Femur (tissue), 1 donor: ENCODE data around the gene PARP12.
A peak's percentile ranks its signal among the peaks of the same experiment; 100 is the strongest.

Experiments used
- DNase-seq: peaks from one replicate; pipeline ENCODE4 v3.0.0-alpha.2; 2017

The PARP12 gene

DNA sequence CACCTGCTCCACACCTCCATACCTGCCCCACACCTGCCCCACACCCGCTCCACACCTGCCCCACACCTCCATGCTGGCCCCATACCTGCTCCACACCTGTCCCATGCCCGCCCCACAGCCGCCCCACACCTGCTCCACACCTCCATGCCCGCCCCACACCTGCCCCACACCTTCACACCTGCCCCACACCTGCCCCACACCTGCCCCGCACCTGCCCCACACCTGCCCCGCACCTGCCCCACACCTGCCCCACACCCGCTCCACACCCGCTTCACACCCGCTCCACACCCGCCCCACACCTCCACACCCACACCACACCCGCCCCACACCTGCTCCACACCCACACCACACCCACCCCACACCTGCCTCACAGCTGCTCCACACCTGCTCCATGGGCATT lies 53.0 kb downstream of the PARP12 start:
- no peak for DNase-seq

DNA sequence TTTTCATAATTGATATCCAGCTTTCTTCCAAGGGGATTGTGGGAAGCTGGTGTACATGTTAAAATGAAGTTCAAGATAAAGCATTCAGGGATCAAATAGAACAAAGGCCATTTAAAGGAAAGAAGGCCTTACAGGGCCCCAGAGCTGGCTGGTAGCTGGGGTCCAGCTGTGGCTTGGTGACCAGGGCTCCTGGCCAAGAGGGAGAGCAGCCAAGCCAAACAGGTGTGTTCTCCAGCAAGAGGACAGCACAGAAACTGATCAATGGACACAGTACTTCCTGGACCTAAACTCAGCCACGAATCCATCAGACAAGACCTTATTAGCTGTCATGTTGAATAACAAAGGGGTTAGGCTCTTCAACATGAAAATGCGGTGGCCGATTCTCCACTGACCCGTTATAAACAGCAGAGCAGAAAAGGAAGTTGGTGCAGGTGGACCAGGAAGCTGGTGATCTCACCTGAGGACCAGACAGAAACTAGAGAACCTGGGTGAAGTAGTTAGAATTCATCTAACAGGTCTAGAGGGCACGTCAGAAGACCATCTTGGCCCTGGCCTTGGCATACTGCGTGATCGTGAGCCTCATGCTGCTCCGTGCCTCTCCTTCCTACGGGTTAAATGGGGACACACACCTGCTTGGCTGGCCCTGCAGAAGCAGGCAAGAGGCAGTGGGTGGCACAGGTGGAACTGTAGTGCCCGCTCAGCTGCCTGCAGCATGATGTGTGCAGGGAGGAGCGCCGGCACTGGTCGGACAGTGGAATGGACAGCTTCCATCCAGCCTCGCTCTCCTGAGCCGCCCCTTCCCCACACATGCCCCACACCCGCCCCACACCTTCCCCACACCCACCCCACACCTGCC lies 53.8 kb downstream of the PARP12 start:
- DNase-seq: no peak

DNA sequence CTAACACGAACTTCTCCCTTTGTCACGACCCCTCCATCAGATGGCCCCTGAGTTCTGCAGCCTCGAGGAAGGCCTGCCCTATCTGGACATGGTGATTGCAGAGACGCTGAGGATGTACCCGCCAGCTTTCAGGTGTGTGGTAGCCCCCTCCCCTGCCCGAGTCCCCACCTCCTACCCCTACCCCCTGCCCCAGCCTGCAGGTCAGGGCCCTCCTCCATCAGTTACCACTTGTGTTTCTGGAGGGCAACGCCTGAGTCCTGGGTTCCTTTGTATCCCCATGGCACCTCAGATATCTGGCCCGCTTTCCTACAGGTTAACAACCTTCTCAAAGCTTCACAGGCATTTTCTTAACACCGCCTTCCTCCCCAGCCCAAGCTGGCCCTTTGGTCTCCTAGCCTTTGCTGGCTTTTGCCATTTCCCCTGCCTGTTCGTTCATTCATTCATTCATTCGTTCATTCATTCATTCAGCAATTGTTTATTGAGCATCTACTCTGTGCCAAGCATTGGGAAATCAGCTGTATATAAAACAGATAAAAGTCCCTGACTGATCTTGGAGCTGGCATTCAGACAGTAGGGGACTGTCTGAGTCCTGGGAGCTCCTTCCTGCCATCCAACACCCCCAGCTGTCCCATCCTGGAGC lies 55.6 kb downstream of the PARP12 start:
- DNase-seq: no peak

DNA sequence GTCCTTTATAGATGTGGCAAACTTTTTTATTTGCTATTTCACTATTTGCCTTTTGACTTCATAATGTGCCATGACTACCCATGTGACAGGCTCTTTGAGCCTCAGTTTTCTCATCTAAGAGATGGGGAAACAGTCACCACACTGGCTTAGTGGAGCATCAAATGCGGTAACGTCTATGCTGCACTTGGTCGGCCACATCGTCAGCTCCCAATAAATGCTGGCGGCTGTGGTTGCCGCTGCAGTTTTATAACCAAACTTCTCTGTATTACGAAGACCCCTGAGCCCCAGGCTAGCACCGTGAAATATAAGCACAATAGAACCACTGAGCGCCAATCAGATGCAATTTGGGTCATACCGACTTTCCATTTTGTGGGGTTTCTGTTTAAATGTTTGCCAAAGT lies 56.2 kb downstream of the PARP12 start:
- no peak for DNase-seq

DNA sequence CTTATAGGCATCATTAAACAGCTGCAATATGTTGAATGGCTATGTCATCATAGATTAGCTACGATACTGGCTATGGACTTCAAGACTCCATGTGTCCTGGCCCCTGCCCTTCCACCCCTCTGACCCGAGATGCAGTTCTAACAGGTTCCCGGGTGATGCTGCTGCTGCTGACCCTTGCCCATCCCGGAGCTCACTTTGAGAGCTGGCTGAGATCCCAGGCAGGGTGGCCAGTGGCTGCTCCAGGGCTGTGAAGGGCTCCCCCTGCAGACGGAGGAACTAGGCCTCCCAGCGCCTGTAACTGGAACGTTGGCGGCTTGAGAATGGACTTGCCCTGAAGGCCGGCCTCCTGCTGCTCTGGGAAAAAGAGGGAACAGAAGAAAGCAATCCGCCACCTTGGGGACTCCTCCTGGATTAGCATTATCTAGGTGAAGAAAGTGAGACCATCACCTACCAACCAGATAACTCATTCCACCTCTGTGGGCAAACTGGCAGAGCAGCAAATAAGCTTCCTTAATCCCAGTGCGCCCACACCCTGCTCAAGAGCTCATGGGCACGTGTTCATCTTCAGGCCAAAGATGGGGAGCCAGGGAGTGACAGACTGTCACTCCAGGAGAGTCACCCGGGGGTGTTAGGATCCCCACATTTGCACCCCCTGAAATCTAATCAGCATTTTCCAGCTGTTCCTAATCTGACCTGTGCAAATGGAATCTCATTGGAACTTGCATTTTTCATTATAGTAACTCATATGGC lies 56.8 kb downstream of the PARP12 start:
- DNase-seq: no peak

DNA sequence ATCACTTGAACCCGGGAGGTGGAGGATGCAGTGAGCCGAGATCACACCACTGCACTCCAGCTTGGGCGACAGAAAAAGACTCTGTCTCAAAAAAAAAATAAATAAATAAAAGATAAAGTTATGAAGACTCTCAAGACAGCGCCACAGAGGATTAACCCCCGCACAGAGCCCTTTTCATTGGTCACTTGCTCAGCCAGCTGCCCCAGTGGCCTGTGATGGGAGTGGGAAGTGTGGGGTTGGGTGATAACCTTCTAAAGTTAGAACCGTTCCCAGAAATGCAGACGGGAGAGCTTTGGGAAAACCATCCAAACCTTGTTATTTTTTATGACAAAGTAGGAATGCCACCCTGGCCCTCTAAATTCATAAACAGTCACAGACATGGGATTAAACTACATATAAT lies 57.4 kb downstream of the PARP12 start:
- DNase-seq: no peak

DNA sequence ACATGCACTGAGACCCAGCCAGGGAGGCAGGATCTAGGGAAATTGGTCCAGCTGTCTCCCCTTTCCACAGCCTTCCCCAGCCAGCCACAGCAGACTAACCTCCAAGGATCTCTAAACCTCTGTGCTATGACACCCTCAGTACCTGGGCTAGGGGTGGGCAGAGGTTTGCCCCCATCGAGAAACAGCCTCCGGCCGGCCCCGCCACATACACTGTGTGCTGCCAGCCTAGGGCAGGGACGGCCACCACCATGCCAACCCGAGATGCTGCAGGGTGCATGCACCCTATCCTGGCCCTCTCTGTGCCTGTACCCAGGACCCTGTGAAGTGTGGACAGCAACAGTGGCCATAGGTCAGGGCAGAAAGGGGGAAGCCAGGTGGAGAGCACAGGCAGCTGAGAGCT lies 58.1 kb downstream of the PARP12 start:
- no peak for DNase-seq

DNA sequence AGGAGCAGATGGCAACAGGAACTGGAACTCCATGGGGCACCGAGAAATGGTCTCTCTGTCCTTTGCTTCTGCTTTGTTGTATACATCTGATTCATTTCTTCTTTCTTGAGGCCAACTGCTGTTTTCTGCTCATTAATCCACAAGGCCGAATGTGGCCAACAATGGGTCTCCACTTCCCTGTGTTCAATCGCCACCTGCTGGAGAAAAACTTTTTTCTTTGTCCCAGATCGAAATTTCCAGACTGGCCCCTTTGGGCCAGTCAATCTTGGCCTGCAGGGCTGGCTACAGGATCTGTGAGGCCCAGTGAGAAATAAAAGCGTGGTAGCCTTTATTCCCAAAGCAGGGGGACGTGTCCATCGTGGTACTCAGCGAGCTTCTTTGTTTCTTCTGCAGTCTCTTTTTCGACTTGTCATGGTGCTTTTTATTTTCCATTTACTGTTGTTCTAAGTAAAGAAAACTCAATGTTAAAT lies 58.8 kb downstream of the PARP12 start:
- DNase-seq: no peak

DNA sequence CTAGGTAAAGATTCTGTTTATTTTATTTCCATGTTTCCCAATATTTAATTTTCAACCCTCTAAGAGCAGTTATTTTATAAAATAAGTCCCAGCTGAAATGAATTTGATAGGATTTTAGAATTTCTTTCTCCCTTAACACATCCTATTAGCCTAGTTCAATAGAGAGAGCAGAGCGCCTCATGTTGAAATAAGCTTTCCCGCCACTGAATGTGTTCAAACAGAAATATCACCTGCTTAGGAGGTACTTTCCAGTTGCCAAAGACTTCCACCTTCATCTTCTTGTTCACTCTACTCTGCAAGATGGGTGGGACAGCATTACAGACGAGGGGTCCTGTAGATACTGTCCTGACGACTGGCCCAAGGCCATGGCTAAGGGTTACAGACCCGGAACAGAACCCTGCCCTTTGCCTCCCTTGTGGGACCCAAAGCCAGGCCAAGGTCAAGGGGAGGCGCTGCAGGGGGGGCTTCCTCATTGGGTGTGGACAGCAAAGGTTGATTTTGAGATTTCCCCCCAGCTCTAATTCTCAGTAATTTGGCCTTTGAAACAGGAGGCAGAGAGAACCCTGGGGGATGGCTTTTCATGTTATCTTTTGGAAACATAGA lies 62.0 kb downstream of the PARP12 start:
- no peak for DNase-seq

DNA sequence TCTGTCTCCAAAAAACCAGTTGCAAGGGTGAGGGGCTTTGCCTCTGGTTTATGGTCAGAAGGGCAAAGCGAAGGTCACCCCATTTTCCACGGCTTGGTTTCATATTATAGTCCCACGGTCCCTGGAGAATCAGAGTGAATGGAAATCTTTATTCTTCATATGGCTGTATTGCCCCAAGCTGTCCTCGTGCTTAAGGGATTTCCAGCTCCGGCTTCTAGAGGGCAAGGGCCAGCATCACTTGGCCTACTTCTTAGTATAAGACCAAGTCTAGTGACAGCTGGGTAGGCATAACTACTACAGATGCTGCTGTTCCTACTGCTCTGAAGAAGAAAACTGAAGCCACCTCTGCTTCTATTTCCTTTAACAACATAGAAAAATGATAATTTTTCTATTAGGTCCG lies 63.2 kb downstream of the PARP12 start:
- DNase-seq: no peak

DNA sequence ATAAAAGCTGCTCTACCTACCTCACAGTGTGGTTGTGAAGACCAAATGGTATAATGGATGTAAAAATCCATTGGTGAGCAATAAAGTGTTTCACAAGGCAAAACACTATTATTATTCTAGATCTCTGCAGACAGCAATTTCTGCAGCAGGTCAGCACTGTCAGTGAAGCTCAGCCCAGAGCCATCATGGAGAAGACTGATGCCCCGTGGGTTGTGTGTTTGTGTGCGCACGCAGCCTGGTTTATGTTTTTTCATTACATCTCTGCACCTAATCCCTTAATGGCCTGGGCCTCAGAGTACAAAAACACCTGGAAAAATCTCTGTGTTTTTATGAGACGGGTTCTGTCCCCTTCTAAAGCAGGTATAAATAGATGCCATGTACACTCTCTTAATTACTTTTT lies 64.2 kb downstream of the PARP12 start:
- DNase-seq: no peak

DNA sequence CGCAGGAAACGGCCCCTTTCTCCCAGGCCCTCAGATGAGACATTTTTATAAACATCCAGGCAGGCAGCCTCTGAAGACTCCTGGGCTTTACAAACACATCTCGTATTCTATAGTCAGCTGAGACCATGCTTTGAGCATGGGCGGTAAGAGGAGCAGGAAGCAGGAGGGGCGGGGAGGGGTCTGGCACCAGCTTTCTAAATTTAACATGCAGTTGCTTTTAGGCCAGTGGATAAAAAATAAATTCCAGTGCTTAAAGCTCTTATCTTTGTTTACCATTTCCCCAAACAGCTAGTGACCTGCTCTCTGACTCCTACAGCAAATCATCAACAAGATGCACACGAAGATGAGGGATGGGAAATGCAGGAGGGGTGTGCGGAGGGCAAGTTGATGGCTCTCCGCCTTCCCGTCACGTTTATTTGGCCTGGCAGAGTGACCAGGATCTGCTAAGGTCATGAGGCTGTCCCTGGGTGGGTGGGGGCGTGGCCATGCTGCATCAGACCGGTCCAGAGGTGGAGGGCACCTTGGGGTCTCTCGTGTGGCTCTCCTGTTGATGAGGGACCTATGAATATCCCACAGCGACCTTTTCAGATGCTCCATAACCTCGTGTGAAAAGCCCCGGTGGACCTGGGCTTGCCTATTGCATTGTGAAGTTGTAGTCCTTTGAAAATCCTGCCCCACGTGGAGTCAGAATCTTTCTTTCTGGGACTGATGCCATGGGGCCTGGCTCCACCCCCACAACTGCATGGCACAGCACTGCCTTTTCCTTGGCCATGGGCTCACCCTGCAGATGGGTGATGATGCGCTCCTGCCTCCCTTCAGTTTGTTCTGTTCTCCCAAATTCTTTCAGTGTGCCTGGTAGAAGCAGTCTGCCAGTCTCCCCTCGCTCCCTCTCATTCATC lies 67.5 kb downstream of the PARP12 start:
- DNase-seq: peak; percentile 47

DNA sequence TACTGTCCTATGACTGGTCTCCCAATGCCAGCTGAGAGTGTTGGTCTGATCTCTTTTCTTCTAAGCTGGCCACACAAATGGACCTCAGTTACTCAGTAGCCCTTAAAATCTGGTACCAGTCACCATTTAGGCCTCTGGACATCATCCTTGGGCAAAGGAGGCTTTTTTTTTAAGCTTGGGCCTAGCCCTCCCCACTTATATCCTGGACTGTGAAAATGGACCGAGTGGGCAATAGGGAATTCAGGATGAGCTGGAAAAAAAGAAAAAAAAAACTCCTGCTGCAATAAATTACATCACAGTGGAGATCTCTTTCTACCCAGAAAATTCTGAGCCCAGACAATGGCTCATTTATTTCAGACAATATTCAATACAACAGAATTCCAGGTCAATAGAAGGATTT lies 68.4 kb downstream of the PARP12 start:
- DNase-seq: no peak

DNA sequence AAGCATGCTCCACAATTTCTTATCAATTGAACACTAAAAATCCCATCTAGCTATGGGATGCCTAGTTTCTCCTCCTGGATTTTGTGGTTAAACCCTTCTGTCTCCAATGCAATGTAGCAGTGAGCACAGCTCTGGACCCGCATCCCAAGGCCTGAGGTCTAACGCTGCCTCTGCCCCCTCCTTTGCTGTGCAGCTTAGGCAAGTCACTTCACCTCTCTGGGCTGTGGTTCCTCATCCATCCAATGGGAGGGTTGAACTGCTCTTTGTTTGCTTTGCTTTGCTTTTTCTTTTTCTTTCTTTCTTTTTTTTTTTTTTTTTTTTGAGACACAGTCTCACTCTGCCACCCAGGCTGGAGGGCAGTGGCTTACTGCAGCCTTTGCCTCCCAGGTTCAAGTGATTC lies 69.2 kb downstream of the PARP12 start:
- no peak for DNase-seq

DNA sequence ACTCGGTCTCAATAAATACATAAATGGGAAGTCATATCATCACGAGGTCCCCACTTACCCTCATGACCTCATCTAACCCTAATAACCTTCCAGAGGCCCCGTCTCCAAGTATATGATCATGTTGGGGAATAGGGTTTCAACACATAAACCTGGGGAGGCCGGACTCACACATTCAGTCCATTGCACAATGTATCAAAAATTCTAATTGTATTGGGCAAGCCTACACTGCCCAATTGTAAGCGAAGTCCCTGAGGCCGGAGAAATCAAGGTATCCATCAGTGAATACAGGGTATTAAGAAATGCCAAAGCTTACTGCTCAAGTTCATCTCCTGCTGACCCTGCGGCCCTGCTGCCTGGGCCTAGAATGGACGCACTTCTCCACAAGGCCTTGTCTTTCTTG lies 69.6 kb downstream of the PARP12 start:
- DNase-seq: no peak

DNA sequence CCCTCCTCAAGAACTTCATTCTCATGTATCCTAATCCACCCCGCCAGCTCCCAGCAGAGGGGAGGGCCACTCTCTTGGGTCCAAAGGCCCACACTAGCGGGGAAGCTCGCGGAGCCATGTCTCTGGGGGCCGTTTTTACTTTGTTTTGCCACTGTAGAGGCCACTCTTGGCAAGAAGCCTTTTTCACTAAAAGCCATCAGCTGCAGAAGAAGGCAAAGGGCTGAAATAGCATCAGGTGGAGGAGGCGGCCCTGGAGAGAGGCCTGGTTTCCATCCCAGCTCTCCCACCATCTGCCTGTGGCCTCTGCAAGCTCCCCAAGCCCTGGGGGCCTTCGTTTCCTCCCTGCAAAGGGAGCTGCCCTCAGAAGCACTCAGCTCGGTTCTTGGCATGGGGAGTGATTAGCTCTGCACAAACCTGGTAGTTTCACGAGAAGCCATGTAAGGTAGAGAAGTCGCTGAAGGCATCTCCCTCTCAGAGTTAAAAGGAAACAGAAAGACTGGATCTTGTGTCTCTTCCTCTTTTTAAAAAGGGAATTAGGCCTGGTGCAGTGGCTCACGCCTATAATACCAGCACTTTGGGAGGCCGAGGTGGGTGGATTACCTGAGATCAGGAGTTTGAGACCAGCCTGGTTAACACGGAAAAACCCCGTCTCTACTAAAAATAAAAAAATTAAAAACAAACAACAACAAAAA lies 70.3 kb downstream of the PARP12 start:
- no peak for DNase-seq

DNA sequence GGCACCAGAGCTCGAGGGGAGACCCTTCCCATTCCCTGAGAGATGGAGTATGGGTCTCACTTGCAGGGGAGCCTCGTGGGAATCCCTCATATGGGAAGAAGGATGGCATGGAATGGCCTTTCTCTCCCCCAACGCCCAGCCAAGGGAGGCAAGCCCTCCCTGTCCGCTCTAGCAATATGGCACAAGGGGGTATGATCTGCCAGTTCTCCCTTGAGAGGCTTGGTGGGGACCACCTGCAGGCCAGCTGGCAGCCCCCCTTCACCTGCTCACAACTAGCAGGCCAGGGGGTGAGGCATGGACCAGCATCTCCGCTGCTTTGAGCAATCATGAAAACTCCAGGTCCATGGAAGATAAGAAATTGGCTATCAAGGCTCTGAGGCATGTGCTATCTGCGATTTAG lies 70.8 kb downstream of the PARP12 start:
- DNase-seq: no peak

DNA sequence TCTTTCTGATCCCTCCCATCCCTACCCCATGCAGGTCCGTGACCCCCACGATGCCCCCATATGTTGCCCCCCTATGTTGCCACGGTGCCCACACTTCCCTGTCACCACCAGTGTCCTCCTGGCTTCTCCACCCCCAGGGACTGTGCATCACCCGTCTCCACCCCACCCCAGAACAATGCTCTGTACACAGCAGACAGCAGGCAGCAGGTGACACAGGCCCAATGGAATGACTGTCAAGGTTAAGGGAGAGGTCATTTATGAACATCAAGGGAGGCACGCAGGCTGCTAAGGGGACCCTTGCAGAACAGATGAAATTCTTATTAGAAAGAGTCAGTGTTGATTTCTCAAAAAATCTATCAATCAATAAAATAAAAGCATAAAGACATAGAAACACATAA lies 71.5 kb downstream of the PARP12 start:
- no peak for DNase-seq

DNA sequence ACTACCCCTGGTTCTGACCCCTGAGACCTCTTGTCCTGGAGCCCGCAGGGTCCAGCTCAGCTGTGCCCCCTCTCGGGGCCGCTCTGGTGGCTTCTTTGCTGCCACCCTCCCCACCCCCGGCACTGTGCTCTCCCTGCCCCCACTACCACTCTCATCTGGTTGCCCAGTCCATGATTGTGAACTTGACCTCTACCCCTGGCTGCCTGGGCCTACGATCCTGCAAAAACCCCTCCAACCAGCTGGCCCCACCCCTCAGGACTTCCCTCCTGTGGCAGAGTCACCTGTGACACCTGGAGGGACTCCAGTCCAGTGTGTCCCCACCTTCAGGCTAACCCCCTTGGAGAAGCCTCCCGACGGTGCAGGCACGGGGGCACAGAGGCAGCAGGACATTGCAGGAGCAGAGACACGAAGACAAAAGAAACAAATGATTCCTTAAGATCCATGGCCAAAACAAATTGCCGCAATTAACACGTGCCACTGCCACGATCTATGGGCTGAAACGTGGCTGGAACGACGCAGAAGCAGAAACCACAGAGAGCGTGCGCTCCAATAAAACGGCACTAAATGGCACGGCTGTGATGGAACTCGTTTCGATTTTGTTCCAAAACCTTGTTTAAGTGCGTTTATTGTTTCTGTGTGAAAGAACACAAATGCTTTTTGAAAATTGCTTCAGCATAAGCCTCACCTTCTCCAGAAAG lies 72.0 kb downstream of the PARP12 start:
- no peak for DNase-seq

DNA sequence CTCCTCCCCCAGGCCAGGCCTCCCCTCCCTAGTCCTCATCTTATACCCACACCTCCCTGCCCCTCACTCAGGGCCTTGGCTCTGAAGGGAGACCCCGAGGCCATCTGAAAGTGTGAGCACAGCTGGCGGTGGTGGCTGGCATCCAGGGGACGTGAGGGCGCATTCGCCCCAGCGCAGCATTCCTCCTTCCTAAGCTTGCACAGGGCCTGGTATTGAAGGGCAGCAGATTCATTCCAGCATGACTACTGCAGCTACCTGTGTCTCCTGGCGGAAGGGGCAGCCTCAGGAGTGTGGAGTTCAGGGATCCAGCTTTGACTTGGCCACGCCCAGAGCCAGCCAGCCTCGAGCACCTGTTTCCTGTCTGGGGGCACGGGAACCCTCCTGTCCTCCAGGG lies 72.6 kb downstream of the PARP12 start:
- DNase-seq: no peak
